Measurements from ENCODE around the gene NRROS.
A peak's percentile ranks its signal among the peaks of the same experiment; 100 is the strongest.
"Not testable (repeated sequence)": the region's sequence is repeated elsewhere in the genome, so short reads cannot be mapped to it uniquely, and the experiment has no call there.

Gene NRROS

DNA sequence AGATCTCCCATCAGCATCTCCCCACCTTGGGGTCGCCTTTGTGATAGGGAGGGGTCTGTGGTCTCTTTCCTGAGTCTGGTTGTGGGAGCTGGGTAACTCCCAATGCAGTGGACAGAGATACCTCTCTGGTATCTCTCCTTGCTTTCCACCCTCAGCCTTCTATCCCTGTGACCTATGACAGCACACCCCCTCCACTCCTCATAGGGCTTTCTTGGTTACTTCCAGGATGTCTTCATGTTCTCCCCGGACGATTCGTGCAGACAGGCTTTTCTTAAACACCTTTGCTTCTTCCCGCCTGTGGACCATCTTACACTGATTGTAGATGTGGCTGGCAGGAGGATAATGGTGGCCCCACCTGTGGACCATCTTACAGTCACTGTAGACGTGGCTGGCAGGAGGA lies 14.2 kb upstream of the NRROS start:
- no peak for DNase-seq

DNA sequence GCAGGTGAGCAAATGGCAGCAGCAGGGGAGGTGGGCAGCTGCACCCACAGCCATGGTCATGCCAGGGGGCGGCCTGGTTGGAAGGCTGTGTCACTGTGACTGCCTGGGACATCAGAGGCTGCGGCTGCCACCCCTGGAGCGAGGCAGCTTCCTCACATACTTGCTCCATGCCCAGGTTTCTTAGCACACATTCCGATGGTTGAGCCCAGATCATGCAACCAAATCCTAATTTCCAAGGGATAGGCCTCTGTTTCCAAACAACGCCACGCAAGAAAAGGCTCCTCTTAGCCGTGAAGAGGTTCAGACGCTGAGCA lies 11.6 kb upstream of the NRROS start:
- DNase-seq = no peak

- no peak for DNase-seq
Measured at GRCh38 chr3:196629228-196629627, 10.3 kb upstream of the NRROS start.

DNA sequence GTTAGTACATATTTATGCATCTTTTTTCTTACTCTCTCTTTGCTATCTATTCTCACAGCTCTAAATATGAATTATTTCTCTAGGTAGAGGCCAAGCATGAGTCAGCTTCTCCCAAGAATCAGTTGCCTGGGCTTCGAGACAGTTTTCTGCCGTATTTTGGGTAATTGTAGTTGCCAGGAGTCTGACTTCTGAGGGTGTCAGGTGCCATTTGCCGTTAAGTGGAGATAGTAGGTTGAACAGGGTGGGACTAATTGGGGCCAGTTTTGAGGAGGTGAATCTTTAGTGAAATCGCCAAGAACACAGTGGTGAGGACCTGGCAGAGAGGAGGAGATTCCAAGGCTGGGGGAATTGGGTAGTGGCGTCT lies 7.8 kb upstream of the NRROS start:
- no peak for DNase-seq

- DNase-seq = peak; percentile 87
Measured at GRCh38 chr3:196632046-196632751, 7.3 kb upstream of the NRROS start.

DNA sequence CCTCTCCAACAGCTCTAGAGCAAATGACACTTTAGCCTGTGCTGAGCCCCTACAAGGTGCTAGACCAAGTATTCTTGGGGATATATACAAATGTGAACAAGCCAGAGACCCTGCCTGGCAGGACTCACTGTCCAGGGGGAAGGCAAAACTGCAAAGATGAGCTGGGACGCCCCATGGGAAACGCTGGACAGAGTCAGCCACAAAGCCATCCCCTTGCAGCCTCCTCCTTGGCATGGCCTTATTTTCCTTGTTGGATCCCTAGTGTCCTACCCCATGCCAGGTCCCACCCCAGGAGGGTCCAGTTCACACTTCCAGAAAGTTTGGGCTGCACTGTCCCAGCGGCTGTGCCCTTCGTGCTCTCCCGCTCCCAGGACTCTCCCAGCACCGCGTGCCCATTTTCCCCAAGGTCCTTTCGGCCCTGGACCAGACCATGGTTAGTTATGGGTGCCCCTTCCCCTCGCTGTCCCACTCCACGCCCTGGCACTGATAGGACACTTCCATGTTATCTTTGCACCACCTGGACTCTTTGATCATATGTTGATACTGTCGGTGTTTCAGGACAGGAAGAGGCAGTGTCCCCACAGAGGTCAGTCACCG lies 5.8 kb upstream of the NRROS start:
- peak; percentile 20 for DNase-seq

DNA sequence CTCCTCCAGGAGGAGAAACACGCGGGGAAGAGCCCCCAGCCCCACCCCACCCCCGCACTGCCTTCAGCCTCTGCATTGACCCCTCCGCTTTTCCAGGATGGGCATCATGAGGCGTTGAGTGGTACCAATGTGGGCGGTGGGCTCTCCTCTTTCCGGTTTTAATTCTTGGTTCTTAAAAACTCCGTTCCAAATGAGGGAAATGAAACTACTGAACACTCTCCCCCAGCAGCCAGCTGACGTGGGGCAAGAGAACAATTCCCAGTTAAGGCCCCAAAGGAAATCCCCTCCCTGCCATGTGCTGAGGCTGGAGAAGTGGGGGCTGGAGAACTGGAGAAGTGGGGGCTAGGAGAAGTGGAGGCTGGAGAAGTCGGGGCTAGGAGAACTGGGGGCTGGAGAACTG lies 5.3 kb upstream of the NRROS start:
- DNase-seq = no peak

DNA sequence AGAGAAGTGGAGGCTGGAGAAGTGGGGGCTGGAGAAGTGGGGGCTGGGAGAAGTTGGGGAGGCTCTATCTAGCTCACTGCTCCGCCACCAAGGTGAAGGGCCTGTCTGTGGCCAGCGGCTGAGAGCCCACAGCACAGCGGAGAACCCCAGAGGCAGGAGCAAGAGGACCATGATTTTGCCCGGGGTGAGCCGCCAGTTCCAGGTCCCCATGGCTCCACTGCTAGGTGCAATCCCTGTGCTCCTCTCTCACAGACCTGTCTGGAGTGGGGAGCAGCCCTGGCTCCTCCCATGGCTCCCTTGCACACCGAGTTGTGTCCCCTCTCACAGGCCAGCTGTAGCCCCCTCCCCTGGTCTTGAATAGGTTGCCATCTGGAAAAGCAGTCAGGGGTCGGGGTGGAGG lies 4.7 kb upstream of the NRROS start:
- DNase-seq = no peak

DNA sequence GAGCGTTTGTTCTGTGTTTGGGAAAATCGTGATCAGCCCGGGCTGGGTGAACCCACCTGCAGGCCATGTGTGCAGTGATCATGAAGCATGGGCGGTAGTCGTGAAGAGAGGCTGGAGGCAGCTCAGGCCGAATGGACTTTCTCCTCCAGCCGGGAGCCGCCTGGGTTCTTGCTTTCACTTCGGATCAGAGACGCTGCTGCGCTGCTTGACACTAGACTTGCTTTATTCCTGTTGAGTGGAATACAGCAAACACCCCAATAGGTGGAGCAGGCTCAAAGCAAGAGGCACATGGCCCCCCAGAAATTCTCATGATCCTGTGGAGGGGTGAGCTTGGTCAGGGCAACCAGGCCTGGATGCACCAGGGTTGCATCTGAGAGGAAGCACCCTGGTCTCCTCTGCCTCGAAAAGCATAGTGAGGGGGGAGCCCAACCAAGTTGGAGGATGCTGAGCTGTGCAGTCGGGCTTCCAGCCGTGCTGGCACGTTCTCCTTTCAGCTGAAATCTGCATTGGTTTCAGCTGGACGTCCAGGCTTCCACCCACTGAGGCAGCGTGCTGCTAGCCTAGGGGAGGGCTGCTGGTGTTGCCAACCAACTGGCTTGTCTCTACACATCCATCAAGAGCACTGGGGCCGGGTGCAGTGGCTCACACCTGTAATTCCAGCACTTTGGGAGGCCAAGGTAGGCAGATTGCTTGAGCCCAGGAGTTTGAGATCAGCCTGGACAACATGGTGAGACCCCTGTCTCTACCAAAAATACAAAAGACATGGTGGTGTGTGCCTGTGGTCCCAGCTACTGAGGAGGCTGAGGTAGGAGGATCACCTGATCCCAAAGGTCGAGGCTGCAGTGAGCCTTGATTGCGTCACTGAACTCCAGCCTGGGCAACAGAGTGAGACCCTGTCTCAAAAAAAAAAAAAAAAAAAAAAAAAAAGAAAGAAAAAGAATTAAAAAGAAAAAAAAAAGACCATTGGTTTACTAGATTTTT lies 2.8 kb upstream of the NRROS start:
- no peak for DNase-seq

DNA sequence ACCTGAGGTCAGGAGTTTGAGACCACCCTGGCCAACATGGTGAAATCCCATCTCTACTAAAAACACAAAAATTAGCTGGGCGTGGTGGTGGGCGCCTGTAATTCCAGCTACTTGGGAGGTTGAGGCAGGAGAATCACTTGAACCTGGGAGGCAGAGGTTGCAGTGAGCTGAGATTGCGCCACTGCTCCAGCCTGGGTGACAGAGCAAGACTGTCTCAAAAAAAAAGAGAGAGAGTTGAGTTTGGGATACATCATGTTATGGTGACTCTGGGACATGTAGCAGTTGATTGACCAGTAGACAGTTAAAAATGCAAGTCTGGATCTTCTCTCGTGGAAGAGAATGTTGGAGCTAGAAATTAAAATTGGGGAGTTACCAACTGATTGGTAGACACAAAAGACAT lies 1.6 kb upstream of the NRROS start:
- not testable (repeated sequence) for DNase-seq

GRCh38 chr3:196638861-196639482 lies 522 bp upstream of the NRROS start:
- DNase-seq = no peak

DNA sequence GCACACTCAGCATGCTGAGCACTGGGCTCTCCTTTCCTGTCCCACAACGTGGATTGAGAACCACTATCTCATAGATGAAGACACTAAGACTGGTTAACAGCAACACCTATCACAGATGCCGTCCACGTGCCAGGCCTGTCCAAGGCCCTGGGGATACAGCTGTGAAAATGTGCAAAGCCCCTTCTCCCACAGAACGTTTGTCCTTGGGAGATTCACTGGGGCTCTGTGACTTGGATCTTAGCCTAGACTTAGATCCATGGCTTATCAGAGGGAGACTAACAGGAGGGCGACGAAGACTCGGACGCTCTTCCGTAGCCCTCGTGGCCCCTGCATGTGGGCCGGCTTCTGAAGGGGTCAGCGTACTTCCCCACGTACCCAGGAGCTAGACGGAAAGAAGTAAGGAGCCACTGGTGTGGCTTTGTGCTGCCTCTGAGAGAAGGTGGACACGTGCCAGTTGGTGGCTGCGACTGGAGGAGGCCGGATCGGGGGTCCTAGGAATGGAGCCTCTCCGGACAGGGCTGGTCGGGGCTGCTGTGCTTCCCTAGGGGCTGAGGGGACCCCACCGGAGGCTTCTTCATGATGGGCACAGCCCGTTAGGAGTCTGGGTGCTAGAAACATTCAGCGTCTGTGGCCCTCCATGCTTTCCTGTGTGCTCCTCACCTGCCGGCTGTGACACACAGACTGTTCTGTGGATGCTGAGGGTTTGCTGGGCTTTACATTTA lies 964 bp downstream of the NRROS start:
- peak; percentile 48 for DNase-seq

GRCh38 chr3:196641333-196642054 lies 2.0 kb downstream of the NRROS start:
- DNase-seq = peak; percentile 63

GRCh38 chr3:196642434-196642833 lies 2.9 kb downstream of the NRROS start:
- no peak for DNase-seq

DNA sequence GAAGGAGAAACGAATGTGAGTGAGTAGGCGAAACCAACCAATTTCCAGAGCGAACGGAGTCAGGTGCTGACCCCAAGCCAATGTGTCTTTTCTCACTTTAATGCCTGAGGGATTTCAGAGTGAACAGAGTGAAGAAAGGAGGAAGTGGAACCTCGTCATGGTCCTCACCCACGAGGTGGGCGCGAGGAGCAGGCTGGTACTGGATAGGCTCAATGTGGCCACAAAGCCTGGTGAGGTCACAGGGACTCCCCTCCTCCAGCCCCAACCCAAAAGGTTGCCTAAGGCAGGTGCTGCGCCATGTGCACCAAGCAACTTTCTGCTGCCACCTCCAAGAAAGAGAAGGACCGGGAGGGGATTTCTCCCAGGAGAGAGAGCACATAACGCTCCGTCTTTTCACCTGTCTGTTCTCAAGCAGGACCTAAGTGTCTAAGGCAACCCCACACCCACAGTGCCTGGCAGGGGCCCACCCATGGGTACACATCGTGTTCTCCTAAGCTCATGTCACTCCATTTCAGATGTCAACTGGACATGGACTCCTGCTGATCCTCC lies 3.8 kb downstream of the NRROS start:
- DNase-seq = peak; percentile 45

DNA sequence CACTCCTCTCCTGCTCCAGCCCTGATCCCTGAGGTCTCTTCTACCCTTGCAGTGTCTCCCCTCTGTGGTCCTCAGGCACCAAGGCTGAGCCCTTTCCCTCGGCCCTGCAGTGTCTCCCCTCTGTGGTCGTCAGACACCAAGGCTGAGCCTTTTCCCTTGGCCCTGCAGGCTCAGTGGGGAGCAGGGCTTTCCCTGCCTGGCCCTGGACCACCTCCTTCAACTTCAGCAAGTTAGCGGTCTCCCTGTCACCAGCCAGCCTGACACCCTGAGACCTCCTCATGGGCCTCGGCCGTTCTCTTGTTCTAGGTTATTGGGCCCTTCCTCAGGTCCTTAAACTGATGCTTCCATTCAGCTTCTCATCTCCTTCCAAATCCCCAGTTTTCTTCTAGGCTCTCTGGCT lies 4.3 kb downstream of the NRROS start:
- no peak for DNase-seq

GRCh38 chr3:196645096-196645495 lies 5.6 kb downstream of the NRROS start:
- no peak for DNase-seq

GRCh38 chr3:196645897-196646665 lies 6.6 kb downstream of the NRROS start:
- no peak for DNase-seq

DNA sequence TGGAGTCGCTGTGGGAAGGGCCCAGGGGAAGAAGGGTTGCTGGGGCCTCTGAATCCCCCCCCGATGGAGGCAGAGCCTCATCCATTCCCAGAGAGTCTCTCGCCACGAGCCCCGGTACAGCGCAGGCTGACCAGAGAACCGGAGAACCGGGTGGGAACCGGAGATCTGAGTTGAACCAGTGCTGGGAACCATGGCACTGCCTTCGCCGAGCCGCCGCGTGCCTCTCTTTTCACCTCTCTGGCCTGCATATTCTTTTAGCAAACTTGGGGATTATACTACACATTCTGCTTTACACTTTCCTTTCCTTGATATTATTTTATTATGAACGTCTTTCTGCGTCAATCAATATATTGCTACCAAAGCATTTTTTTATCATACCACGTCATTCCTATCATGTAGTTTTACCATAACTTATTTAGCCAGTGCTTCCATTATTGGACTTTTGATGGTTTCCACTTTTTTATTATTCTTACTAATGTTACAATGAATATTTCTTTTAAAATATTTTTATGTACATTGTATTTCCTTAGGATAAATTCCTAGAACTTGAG lies 7.2 kb downstream of the NRROS start:
- DNase-seq = no peak

DNA sequence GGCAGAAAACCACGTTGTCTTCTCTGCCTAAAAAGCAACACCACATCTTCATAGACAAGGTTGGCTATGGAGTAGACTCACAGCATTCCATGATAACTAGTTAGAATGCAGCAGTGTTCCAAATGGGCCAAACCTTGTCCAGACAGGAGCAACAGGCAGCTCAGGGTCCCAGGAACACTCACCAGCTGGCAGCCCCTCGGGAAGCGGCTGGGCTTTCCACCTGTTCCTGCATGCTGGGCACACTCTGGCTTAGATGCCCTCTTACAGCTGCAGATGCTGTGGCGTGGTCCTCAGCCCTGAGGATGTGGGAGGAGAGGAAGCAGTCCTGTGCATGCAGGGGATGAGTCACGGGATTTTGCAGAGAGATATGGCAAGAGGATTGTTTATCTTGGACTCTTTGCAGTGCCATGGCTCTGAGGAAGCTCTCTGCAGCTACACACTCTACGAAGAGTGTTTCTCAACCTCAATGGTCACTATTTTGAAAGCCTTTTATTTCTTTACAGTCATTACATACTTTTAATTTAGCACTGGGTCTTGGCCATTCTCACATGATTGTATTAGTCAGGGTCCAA lies 11.3 kb downstream of the NRROS start:
- DNase-seq = no peak

All from activated T-cell treated with anti-CD3 and anti-CD28 coated beads, Interleukin-2, amount 50 U/mL, for 1 hour (primary cell).